Epithelial cell of esophagus (primary cell): Measurements from ENCODE around the gene SPRED2.

ENCODE experiments used
- DNase-seq: peaks from one replicate; pipeline ENCODE4 v3.0.0; 2010; ENCODE audit warnings: low read depth
- H3K4me3 ChIP-seq: 2 replicates; pipeline ENCODE4 v1.5.1; 2011; ENCODE audit warnings: mild to moderate bottlenecking, low read length, control low read depth
- CTCF ChIP-seq: IDR thresholded peaks from 2 replicates; pipeline ENCODE4 v1.5.1; 2011; ENCODE audit warnings: low read depth, mild to moderate bottlenecking, low read length, control low read depth, inconsistent platforms; ENCODE audit not compliant: insufficient read depth; ENCODE audit errors: missing control alignments

The SPRED2 gene

GRCh38 chr2:65314801-65315441, 117.5 kb downstream of the SPRED2 start:
- no peak for TF ChIP-seq CTCF
- no peak overlapping the region for H3K4me3 ChIP-seq
- DNase-seq = peak; percentile 60

- no peak for DNase-seq
- no peak for TF ChIP-seq CTCF
- no peak overlapping the region for H3K4me3 ChIP-seq
These were observed 118.5 kb downstream of the SPRED2 start for GRCh38 chr2:65313954-65314256.

DNA sequence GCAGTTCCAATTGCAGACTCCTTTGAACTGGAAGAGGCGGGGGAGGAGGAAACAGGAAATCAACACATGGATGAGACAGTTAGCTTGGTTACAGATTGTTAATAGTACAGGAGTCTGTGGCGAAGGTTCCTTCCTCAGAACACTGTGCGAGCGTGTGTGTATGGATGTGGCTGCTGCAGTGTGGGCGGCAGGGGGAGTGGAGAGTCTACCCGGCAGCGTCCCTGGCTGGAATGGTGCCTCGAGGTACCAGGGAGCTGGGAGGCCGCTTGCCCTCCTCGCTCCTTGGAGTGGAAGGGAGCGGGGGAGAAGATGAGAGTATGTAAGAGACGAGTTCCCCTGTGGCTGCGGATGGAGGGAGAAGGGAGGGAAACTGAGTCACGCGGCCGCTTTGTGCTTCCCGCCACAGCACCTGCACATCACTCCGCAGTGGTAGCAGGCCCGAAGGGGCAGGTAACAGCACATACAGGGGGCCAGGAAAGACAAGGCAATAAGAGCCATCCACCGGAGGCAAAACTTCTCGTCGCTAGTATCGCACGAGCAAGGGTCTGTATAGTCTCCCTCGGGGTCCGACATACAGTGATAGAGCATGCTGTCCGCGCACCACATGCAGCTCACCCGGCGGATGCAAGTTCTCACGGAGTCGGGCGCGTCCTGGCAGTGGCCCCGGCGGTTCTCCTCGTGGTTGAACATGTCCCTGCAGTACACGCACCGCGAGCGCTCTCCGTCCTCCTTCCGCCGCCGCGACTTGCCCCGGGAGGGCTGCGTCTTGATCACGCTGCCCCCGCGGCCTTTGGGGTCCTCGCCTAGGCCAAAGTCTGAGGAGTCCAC, 119.1 kb downstream of the SPRED2 start:
- TF ChIP-seq CTCF = no peak
- no peak for DNase-seq
- H3K4me3 ChIP-seq = no peak overlapping the region

- TF ChIP-seq CTCF = no peak
- no peak for DNase-seq
- no peak overlapping the region for H3K4me3 ChIP-seq
These were observed 120.8 kb downstream of the SPRED2 start for GRCh38 chr2:65311596-65311995.

- DNase-seq = no peak
- TF ChIP-seq CTCF = no peak
- H3K4me3 ChIP-seq = no peak overlapping the region
These were observed 121.3 kb downstream of the SPRED2 start for GRCh38 chr2:65311049-65311448.

- peak; percentile 87 for DNase-seq
- no peak for TF ChIP-seq CTCF
- no peak overlapping the region for H3K4me3 ChIP-seq
These were observed 122.7 kb downstream of the SPRED2 start for GRCh38 chr2:65309699-65310098.

- DNase-seq = no peak
- H3K4me3 ChIP-seq = no peak overlapping the region
- TF ChIP-seq CTCF = no peak
These were observed 126.5 kb downstream of the SPRED2 start for GRCh38 chr2:65305934-65306333.
